ENCODE data around the gene COL4A6. TPM values are rescaled to one million over a fixed set of nuclear protein-coding genes. Genes with fewer than 3 reads are reported as not detected.

Gene COL4A6
- total and polyA plus RNA-seq, 4 donors: under 0.01 to 0.09 (median 0.07) TPM; not detected in 1

- no peak for DNase-seq (ENCODE audit: low spot score)
- no peaks in the 10 kb centered on the region for H3K4me1 ChIP-seq (ENCODE audit: control insufficient read depth in 4 of 4, insufficient read depth in 4 of 4, low read length in 3 of 4)
- no peak overlapping the region for H3K27ac ChIP-seq (ENCODE audit: low read depth in 1 of 2, low read length in 2 of 2)
- no peaks in the 10 kb centered on the region for H3K9me3 ChIP-seq (ENCODE audit: control insufficient read depth in 4 of 4, low read length in 3 of 4)
- peaks cover 0 to 4% (median 0%) of the 10 kb centered on the region in 4 donors for H3K27me3 ChIP-seq (ENCODE audit: control insufficient read depth in 4 of 4, insufficient read depth in 4 of 4, low read length in 3 of 4)
- 95% methylated on average over 1 of the region's 1 CpG for WGBS
- no peak overlapping the region for H3K4me3 ChIP-seq (ENCODE audit: low read depth in 1 of 3, low read length in 3 of 3)
- H3K9ac ChIP-seq (ENCODE audit: low read depth in 1 of 2, low read length in 2 of 2): no peak overlapping the region
- H3K36me3 ChIP-seq (ENCODE audit: control insufficient read depth in 4 of 4, insufficient read depth in 3 of 4, low read depth in 1 of 4, low read length in 3 of 4): no peaks in the 10 kb centered on the region
- TF ChIP-seq EGR1 (IDR thresholded peaks at IDR 0.05; ENCODE audit: low read depth in 2 of 2) (no peak), NR2F2 (IDR thresholded peaks at IDR 0.05) (no peak), FOXA1 (IDR thresholded peaks at IDR 0.05) (no peak), GABPA (IDR thresholded peaks at IDR 0.05 in 1 of 2, conservative IDR thresholded peaks at IDR 0.05 in 1 of 2) (no peak), ATF3 (IDR thresholded peaks at IDR 0.05) (no peak), CTCF (IDR thresholded peaks at IDR 0.05; ENCODE audit: low read depth, low read length, missing input control) (no peak), HNF4G (IDR thresholded peaks at IDR 0.05) (no peak), TAF1 (conservative IDR thresholded peaks at IDR 0.05) (no peak), RAD21 (IDR thresholded peaks at IDR 0.05) (no peak), HNF4A (conservative IDR thresholded peaks at IDR 0.05) (no peak), YY1 (IDR thresholded peaks at IDR 0.05) (no peak)
These were observed 167.9 kb downstream of the COL4A6 start for GRCh38 chrX:108270280-108270679.

GRCh38 chrX:108268434-108269080 is 169.7 kb downstream of the COL4A6 start:
- Histone ChIP-seq H3K4me1 (ENCODE audit: control insufficient read depth in 4 of 4, insufficient read depth in 4 of 4, low read length in 3 of 4) (no peaks in the 10 kb centered on the region), H3K4me3 (ENCODE audit: low read depth in 1 of 3, low read length in 3 of 3) (no peak overlapping the region), H3K9me3 (ENCODE audit: control insufficient read depth in 4 of 4, low read length in 3 of 4) (no peaks in the 10 kb centered on the region), H3K27me3 (ENCODE audit: control insufficient read depth in 4 of 4, insufficient read depth in 4 of 4, low read length in 3 of 4) (no peaks in the 10 kb centered on the region), H3K27ac (ENCODE audit: low read depth in 1 of 2, low read length in 2 of 2) (no peak overlapping the region), H3K9ac (ENCODE audit: low read depth in 1 of 2, low read length in 2 of 2) (no peak overlapping the region), H3K36me3 (ENCODE audit: control insufficient read depth in 4 of 4, insufficient read depth in 3 of 4, low read depth in 1 of 4, low read length in 3 of 4) (no peaks in the 10 kb centered on the region)
- 85% methylated on average over 4 of the region's 4 CpGs for WGBS
- TF ChIP-seq HNF4G (IDR thresholded peaks at IDR 0.05) (no peak), FOXA2 (IDR thresholded peaks at IDR 0.05) (no peak), CTCF (IDR thresholded peaks at IDR 0.05; ENCODE audit: low read depth, low read length, missing input control) (no peak), EGR1 (IDR thresholded peaks at IDR 0.05; ENCODE audit: low read depth in 2 of 2) (no peak), NR2F2 (IDR thresholded peaks at IDR 0.05) (no peak), JUND (IDR thresholded peaks at IDR 0.05) (no peak), YY1 (IDR thresholded peaks at IDR 0.05) (no peak), RAD21 (IDR thresholded peaks at IDR 0.05) (no peak), ZBTB33 (IDR thresholded peaks at IDR 0.05) (no peak)
- DNase-seq (ENCODE audit: low spot score): no peak
